Cardiac muscle cell (in vitro differentiated cells and primary cell): ENCODE results near the gene HDLBP. TPM values are rescaled to one million over a fixed set of nuclear protein-coding genes. Genes with fewer than 3 reads are reported as not detected.

Source experiments
- DNase-seq, 2 donors: peaks; one replicate each; pipeline versions ENCODE4 v3.0.0 to v3.0.0-alpha.2; 2010 to 2017; ENCODE audit warnings: low read depth in 1 of 2, low spot score in 1 of 2
- H3K27ac ChIP-seq: fragments of 200-600 bp; sonication (generic); 2 replicates; pipeline ENCODE4 v1.5.1; 2016
- H3K27me3 ChIP-seq: fragments of 200-600 bp; sonication (generic); 2 replicates; pipeline ENCODE4 v1.6.0; 2016; ENCODE audit warnings: control low read depth
- H3K36me3 ChIP-seq: fragments of 200-600 bp; sonication (generic); 2 replicates; pipeline ENCODE4 v1.5.1; 2016; ENCODE audit warnings: control low read depth
- H3K4me1 ChIP-seq: fragments of 200-600 bp; sonication (generic); 2 replicates; pipeline ENCODE4 v1.8.1; 2017; ENCODE audit warnings: low read depth, mild to moderate bottlenecking, mixed run types
- H3K4me3 ChIP-seq: fragments of 200-600 bp; sonication (generic); 2 replicates; pipeline ENCODE4 v1.5.1; 2016; ENCODE audit warnings: mild to moderate bottlenecking
- H3K9me3 ChIP-seq: fragments of 200-600 bp; sonication (generic); 2 replicates; pipeline ENCODE4 v1.5.1; 2017; ENCODE audit warnings: low read depth, mild to moderate bottlenecking, control low read depth
- CTCF ChIP-seq: IDR thresholded peaks from 2 replicates; pipeline ENCODE4 v1.5.1; 2012; ENCODE audit warnings: low read depth, mild to moderate bottlenecking, low read length
- polyA plus RNA-seq: library from polyadenylated mRNA; unstranded; fragments of >200 nt; fragmentation: Nextera tagmentation; extraction: Ambion mirVana; gene quantifications from 2 replicates; pipeline ENCODE4 v1.2.1, GENCODE V29; 2016
- total RNA-seq: library from RNA; depleted of rRNA; stranded (reverse); fragments of >200 nt; gene quantifications from 2 replicates; pipeline ENCODE4 v1.2.3, GENCODE V29; 2016

HDLBP gene
- total and polyA plus RNA-seq, 2 experiments from 2014 or later, result 261 to 313 TPM

GRCh38 chr2:241291977-241292376 is 23.5 kb downstream of the HDLBP start:
- H3K9me3 ChIP-seq, result no peaks in the 10 kb centered on the region
- no peaks in the 10 kb centered on the region for H3K27me3 ChIP-seq

DNA sequence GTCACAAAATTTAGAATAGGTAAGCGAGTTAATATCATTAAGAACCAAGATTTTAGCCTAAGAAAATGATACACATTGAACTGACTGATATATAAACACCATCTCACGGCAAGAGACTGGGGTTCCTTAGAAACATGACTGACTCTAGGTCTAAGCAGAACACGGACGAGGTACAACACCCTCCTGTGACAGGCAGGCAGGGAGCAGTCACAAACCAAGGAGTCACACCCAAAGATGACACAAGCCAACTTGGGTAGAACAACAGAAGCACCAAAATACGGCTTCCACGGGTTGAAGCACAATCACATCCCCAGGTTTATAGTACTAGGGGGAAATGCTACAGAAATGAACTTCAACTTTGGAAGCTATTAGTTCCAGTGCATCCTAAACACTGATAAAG is 24.3 kb downstream of the HDLBP start:
- no peak for TF ChIP-seq CTCF
- no peaks in the 10 kb centered on the region for H3K36me3 ChIP-seq
- no peak for DNase-seq
- peaks cover 11% of the 10 kb centered on the region for H3K4me1 ChIP-seq
- no peak overlapping the region for H3K4me3 ChIP-seq
- H3K9me3 ChIP-seq, result no peaks in the 10 kb centered on the region
- H3K27me3 ChIP-seq, result no peaks in the 10 kb centered on the region
- H3K27ac ChIP-seq, result no peak overlapping the region

More at GRCh38 chr2:241291977-241292376, 23.5 kb downstream of the HDLBP start:
- no peak for DNase-seq
- no peak for TF ChIP-seq CTCF
- Histone ChIP-seq H3K36me3 (no peaks in the 10 kb centered on the region), H3K27ac (no peak overlapping the region), H3K4me1 (peaks cover 11% of the 10 kb centered on the region), H3K4me3 (no peak overlapping the region)

DNA sequence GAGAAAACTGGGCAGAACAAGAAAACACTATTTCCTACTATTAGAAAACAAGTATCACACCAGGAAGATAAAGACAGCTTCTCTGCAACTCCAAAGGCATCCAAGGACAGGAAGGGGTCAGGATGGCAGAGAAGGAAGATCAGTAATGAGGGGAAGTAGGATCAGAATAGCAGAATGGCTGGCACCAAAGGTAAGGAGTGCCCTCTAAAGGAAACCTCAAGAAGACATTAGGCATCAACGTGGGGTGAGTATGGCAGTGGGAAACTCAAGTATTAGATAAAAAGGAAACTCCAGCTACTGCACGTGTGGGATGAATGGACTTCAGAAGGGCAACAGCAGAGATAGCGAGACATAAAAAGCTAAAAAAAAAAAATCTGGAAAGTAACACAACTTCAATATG is 25.9 kb downstream of the HDLBP start:
- Histone ChIP-seq H3K27me3 (no peaks in the 10 kb centered on the region), H3K9me3 (no peaks in the 10 kb centered on the region), H3K4me1 (peaks cover 11% of the 10 kb centered on the region), H3K36me3 (no peaks in the 10 kb centered on the region), H3K27ac (no peak overlapping the region), H3K4me3 (no peak overlapping the region)
- no peak for TF ChIP-seq CTCF
- no peak for DNase-seq

GRCh38 chr2:241289053-241289452 is 26.4 kb downstream of the HDLBP start:
- H3K27ac ChIP-seq, result no peak overlapping the region
- no peak for TF ChIP-seq CTCF
- no peaks in the 10 kb centered on the region for H3K9me3 ChIP-seq
- no peak for DNase-seq
- H3K36me3 ChIP-seq, result no peaks in the 10 kb centered on the region
- H3K4me1 ChIP-seq, result peaks cover 11% of the 10 kb centered on the region
- no peaks in the 10 kb centered on the region for H3K27me3 ChIP-seq
- H3K4me3 ChIP-seq, result no peak overlapping the region

DNA sequence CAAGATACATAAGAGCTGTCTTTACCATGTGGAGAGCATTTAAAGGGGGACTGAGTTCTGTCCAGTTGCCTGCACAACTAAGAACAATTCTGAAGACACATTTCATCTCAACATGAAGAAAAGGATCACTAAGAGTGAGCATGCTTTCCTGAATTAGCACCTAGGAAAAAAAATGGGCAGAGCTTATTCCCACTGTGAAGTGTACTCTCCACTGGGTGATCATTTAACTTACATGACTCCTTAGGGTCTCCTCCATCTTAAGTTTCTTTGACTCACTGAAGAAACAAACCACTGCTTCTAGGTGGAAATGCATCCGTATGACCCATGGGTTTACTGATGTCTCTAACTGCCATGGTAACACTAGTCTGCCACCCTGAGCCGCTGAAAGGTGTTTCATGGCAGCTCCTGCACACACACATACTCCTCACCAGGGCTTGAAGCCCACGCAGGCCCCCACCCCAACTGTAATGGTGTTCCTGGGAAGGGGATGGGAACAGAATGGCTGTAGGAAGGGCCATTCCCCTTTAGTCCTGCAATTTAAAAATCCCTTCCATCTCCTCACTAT is 27.1 kb downstream of the HDLBP start:
- Histone ChIP-seq H3K9me3 (no peaks in the 10 kb centered on the region), H3K27ac (no peak overlapping the region), H3K27me3 (no peaks in the 10 kb centered on the region), H3K36me3 (no peaks in the 10 kb centered on the region), H3K4me1 (peaks cover 11% of the 10 kb centered on the region), H3K4me3 (no peak overlapping the region)
- no peak for TF ChIP-seq CTCF
- no peak for DNase-seq
